GOT3 (cell line): ENCODE measurements around the gene CENPW.

ENCODE experiments used
- DNase-seq: peaks from one replicate; lab custom pipeline; 2025; ENCODE audit warnings: mixed read lengths; lab: John Stamatoyannopoulos, UW

The CENPW gene

DNA sequence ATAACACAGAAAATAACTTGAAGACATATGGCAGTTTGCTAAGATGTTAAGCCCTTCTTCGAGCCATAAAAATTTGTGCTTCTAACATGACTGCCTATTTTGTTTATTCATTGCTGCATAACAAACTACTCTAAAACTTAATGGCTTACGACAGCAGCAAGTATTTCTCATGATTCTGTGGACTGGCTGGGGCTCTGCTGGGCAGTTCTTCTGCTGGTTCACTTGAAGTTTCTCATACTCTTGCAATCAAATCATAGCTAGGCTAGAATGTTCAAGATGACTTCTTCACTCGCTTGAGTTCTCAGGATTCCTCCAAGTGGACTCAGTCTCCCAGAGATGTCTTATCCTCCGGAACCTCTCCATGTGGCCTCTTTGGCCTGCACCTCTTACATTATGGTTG lies 33.4 kb downstream of the CENPW start:
- no peak for DNase-seq

DNA sequence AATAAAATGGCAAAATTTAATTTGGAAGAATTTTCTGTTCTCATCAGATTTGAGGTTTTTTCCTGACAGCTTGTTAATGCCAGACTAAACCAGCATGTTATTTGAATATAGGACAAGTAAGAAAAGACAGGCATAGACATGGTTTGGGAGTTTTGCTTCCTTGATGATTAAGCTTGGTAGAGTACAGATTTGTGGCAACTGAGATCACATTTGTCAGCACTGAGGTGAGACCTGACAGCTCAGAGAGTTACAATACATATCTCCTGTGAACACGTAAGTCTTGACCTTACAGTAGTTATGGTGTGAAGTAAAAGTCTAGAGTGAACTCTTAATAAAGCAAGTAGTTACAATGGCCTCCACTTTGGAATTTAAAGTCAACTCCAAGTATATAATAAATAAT lies 34.5 kb downstream of the CENPW start:
- DNase-seq: no peak

DNA sequence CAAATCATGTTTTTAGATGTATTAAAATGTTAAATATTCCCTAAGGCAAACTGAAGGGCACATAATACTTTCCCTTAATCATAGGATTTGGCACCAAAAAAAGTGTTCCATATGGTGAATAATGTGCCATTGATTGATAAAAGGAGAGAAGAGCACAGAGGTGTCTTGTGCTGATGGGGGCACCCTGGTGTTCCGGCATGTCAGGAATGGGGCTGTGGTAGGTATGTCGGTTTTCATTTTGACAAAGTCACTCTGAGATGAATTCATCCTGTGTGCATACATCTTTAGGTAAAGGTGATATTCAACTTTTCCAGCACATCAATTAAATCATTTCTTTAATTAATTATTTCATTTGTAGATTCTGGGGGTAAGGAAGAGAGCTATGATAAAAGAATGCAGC lies 36.8 kb downstream of the CENPW start:
- no peak for DNase-seq

DNA sequence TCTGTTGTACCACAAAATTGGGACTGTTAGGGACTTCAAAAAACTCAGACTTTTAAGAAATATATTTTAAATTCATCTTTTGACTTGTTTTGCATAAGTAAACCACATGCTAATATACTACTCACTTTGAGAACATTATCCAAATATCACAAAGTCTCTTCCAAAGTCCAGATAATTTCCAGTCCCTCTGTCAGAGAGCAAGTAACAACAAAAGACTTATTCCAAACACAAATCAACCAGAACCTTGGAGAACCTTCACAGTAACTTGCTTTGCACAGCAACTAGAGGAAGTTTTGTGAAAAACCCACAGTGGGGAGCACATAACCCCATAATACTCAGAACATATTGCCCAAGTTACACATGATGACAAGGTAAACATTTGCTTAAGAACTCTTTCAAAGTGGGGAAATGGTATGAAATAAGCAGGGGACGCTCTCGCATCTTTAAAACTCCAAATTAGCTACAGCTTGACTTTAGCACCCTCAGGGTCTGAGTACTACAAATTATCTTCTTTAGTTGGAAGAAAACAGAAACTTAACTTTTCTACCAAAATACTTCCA lies 37.8 kb downstream of the CENPW start:
- DNase-seq: no peak

DNA sequence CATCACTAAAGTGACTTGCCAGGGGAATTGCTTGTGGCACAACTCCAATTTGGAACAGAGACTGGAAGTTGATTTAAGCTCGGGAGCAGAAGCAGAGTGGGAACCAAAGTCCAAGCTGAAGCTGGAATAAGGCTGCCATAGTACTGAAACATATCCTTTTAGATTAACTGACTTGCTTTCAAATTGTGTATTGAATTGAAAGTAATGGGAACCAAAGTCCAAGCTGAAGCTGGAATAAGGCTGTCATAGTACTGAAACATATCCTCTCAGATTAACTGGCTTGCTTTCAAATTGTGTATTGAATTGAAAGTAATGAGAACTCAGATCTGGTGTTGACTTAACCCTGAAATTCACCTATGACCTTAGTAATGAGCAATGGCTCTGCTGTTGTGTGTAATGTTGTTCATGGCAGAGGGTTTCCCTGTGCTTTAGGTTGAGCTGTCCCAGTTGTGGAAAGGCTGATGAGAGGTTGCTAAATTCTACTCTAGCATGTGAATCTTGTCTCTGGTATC lies 40.2 kb downstream of the CENPW start:
- no peak for DNase-seq

DNA sequence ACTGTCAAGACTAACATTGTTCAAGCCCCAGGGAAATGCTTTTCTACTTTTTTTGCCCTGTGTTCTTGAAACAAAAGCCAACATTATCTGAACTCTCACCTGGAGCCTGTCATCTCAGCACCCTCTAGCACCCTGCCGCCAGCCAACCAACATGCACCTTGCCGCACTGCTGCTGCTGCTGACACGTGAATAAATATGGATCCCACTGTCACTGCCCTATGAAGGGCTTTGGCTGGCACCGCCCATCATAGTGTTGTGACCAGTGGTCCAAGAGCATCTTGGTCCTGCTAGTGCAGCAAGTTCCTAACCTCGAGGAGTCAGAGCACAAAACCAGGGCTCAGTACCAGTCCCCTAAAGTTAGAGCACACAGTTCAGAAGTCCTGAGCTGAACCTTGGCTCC lies 41.6 kb downstream of the CENPW start:
- DNase-seq: no peak

DNA sequence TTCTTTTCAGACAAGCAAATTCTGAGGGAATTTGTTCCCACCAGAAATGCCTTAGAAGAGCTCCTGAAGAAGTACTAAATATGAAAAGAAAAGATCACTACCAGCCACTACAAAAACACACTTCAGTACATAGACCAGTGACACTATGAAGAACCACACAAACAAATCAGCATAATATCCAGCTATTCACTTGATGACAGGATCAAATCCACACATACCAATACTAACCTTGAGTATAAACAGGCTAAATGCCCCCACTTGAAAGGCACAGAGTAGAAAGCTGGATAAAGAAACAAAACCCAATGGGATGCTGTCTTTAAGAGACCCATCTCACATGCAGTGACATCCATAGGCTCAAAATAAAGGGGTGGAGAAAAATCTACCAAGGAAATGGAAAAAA lies 43.3 kb downstream of the CENPW start:
- DNase-seq: no peak

DNA sequence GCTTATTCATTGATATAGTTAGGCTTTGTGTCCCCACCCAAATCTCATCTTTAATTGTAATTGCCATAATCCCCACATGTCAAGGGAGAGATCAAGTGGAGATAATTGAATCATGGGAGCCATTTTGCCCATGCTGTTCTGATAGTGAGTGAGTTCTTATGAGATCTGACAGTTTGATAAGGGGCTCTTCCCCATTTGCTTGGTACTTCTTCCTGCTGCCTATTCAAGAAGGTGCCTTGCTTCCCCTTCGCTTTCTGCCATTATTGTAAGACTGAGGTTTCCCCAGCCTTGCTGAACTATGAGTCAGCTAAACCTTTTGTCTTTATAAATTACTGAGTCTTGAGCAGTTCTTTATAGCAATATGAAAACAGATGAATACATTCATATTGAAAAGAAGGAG lies 45.6 kb downstream of the CENPW start:
- no peak for DNase-seq

DNA sequence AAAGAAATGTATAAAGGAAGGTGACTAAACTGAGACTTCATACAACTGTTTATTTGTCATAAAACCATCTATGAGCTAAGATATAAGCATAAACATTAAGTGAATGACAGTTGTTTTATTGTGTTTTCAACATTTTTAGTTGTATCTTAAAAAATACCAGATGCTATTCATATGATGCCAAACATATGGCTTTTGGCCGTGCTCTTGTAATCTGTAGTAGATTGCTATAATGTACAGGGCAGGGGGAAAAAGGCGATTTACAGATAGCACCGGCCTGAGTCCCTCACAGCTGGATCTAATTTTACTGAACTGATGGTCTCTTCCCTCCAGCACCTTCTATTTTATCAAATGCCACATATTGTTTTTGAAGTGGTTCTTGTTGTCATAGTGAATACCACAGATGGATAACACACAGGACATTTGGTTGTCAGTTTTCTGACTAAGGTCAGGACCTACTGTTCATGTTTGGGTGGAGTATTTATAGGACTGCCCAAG lies 48.2 kb downstream of the CENPW start:
- DNase-seq: no peak

DNA sequence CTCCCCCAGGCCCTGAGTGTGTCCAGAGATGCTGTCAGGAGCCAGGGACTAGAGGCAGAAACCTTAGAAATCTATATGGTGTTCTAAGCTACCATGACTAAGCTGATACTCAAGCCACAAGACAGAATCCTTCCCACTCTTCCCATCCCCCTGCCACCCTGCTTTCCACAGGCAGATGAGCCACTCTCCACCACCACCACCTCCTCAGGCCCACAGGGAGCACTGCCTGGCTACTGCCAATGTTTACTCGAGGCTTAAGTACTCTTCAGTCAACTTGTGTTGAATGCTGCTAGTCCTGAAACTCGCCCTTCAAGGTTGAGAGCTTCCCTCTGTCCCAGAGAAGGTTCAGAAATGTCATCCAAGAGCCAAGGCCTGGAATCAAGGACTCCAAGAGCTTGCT lies 56.2 kb downstream of the CENPW start:
- DNase-seq: no peak
